Fibroblast of lung (primary cell): ENCODE data around the gene NXPE3. TPM values are rescaled to one million over a fixed set of nuclear protein-coding genes. Genes with fewer than 3 reads are reported as not detected.

Experiments
- DNase-seq, 2 donors: peaks; one replicate each; pipeline versions ENCODE4 v3.0.0 to v3.0.0-alpha.2; 2010; ENCODE audit warnings: low read depth in 2 of 2
- H2AFZ ChIP-seq: 2 replicates; pipeline ENCODE4 v1.5.1; 2012; ENCODE audit warnings: low read length, control low read depth, inconsistent platforms
- H3K27ac ChIP-seq: 2 replicates; pipeline ENCODE4 v1.5.1; 2011; ENCODE audit warnings: low read length, control low read depth; ENCODE audit not compliant: insufficient read depth
- H3K27me3 ChIP-seq: 2 replicates; pipeline ENCODE4 v1.5.1; 2011; ENCODE audit warnings: mild to moderate bottlenecking, low read length; ENCODE audit not compliant: control insufficient read depth, insufficient read depth
- H3K36me3 ChIP-seq: 2 replicates; pipeline ENCODE4 v1.5.1; 2011; ENCODE audit warnings: low read length; ENCODE audit not compliant: control insufficient read depth, insufficient read depth
- H3K4me1 ChIP-seq: 2 replicates; pipeline ENCODE4 v1.5.1; 2011; ENCODE audit warnings: low read length; ENCODE audit not compliant: control insufficient read depth, insufficient read depth; ENCODE audit errors: extremely low read depth
- H3K4me2 ChIP-seq: 2 replicates; pipeline ENCODE4 v1.5.1; 2011; ENCODE audit warnings: low read length, control low read depth; ENCODE audit not compliant: insufficient read depth; ENCODE audit errors: extremely low read depth
- H3K4me3 ChIP-seq, 4 experiments: fragments of 200-600 bp in 1 of 4; sonication (generic) in 1 of 4; replicated peaks in 1 of 4; 2 replicates each; pipeline ENCODE4 v1.5.1; 2011 to 2016; ENCODE audit warnings: low read length in 4 of 4, low read depth in 3 of 4, mild to moderate bottlenecking in 3 of 4, control low read depth in 2 of 4, inconsistent platforms in 1 of 4, mixed read lengths in 1 of 4; ENCODE audit not compliant: insufficient read depth in 1 of 4; ENCODE audit errors: control extremely low read depth in 1 of 4
- H3K79me2 ChIP-seq: 2 replicates; pipeline ENCODE4 v1.5.1; 2012; ENCODE audit warnings: mild to moderate bottlenecking, low read length, inconsistent platforms; ENCODE audit not compliant: control insufficient read depth, insufficient read depth
- H3K9ac ChIP-seq: 2 replicates; pipeline ENCODE4 v1.5.1; 2011; ENCODE audit warnings: mild to moderate bottlenecking, low read length, control low read depth; ENCODE audit not compliant: insufficient read depth
- H3K9me3 ChIP-seq: 2 replicates; pipeline ENCODE4 v1.5.1; 2012; ENCODE audit warnings: low read depth, low read length; ENCODE audit not compliant: control insufficient read depth, insufficient read depth
- H4K20me1 ChIP-seq: 2 replicates; pipeline ENCODE4 v1.5.1; 2011; ENCODE audit warnings: low read length; ENCODE audit not compliant: control insufficient read depth, insufficient read depth; ENCODE audit errors: extremely low read depth
- CTCF ChIP-seq, 2 donors: IDR thresholded peaks in 1 of 2; conservative IDR thresholded peaks in 1 of 2; 1 replicate in 1 of 2; 2 replicates in 1 of 2; pipeline ENCODE4 v1.5.1; 2011 to 2012; ENCODE audit warnings: low read length in 2 of 2, control low read depth in 1 of 2, inconsistent platforms in 1 of 2, low read depth in 1 of 2, mild to moderate bottlenecking in 1 of 2
- EZH2 ChIP-seq: IDR thresholded peaks from 2 replicates; pipeline ENCODE4 v1.5.1; 2012; ENCODE audit warnings: low read length, control low read depth, mild to moderate bottlenecking; ENCODE audit errors: missing control alignments
- polyA plus RNA-seq, 2 donors: library from polyadenylated mRNA; depleted of rRNA in 1 of 2; stranded (reverse) in 1 of 2; unstranded in 1 of 2; fragments of >200 nt; gene quantifications; 2 replicates each; pipeline ENCODE4 v1.2.1, GENCODE V29; 2011 to 2012; ENCODE audit warnings: missing spikeins in 1 of 2
- total RNA-seq: library from RNA; depleted of rRNA; stranded (reverse); fragments of >200 nt; gene quantifications from 2 replicates; pipeline ENCODE4 v1.2.1, GENCODE V29; 2014

The NXPE3 gene
- total and polyA plus RNA-seq, 2 donors (not counting 1 experiment from before 2014, with no cell fraction given) = 26.9 to 27.9 TPM

- H3K4me3 ChIP-seq = no peak overlapping the region
- no peaks in the 10 kb centered on the region for H3K9me3 ChIP-seq
- H3K36me3 ChIP-seq = no peaks in the 10 kb centered on the region
- H4K20me1 ChIP-seq = no peaks in the 10 kb centered on the region
- peaks cover 4% of the 10 kb centered on the region for H3K4me1 ChIP-seq
- no peak overlapping the region for H3K4me2 ChIP-seq
- DNase-seq = no peak
- TF ChIP-seq EZH2 = no peak
- TF ChIP-seq CTCF (conservative IDR thresholded peaks at IDR 0.05 in 1 of 2, IDR thresholded peaks at IDR 0.05 in 1 of 2; ENCODE audit: low read depth in 1 of 2, low read length in 2 of 2) = no peak
- H3K9ac ChIP-seq = no peak overlapping the region
- no peak overlapping the region for H3K27ac ChIP-seq
- no peaks in the 10 kb centered on the region for H3K79me2 ChIP-seq
- no peak overlapping the region for H2AFZ ChIP-seq
- no peaks in the 10 kb centered on the region for H3K27me3 ChIP-seq
Measured at GRCh38 chr3:101829874-101830273, 50.9 kb downstream of the NXPE3 start.

GRCh38 chr3:101833446-101833974 is 54.5 kb downstream of the NXPE3 start:
- no peak overlapping the region for H3K27ac ChIP-seq
- H3K4me2 ChIP-seq = no peak overlapping the region
- H3K79me2 ChIP-seq = no peaks in the 10 kb centered on the region
- no peak for DNase-seq
- no peaks in the 10 kb centered on the region for H4K20me1 ChIP-seq
- no peak overlapping the region for H2AFZ ChIP-seq
- H3K27me3 ChIP-seq = no peaks in the 10 kb centered on the region
- H3K9ac ChIP-seq = no peak overlapping the region
- H3K4me1 ChIP-seq = peaks cover 4% of the 10 kb centered on the region
- H3K36me3 ChIP-seq = no peaks in the 10 kb centered on the region
- H3K4me3 ChIP-seq = no peak overlapping the region
- no peak for TF ChIP-seq EZH2
- no peak for TF ChIP-seq CTCF (conservative IDR thresholded peaks at IDR 0.05 in 1 of 2, IDR thresholded peaks at IDR 0.05 in 1 of 2; ENCODE audit: low read depth in 1 of 2, low read length in 2 of 2)
- H3K9me3 ChIP-seq = no peaks in the 10 kb centered on the region

GRCh38 chr3:101835676-101836075 is 56.7 kb downstream of the NXPE3 start:
- Histone ChIP-seq H4K20me1 (no peaks in the 10 kb centered on the region), H3K79me2 (no peaks in the 10 kb centered on the region), H3K36me3 (no peaks in the 10 kb centered on the region), H2AFZ (no peak overlapping the region), H3K27ac (no peak overlapping the region), H3K4me3 (no peak overlapping the region), H3K9me3 (no peaks in the 10 kb centered on the region), H3K4me1 (no peaks in the 10 kb centered on the region), H3K9ac (no peak overlapping the region), H3K27me3 (no peaks in the 10 kb centered on the region), H3K4me2 (no peak overlapping the region)
- no peak for TF ChIP-seq CTCF (conservative IDR thresholded peaks at IDR 0.05 in 1 of 2, IDR thresholded peaks at IDR 0.05 in 1 of 2; ENCODE audit: low read depth in 1 of 2, low read length in 2 of 2)
- TF ChIP-seq EZH2 = no peak
- no peak for DNase-seq
